IPS-15b (cell line): ENCODE data around the gene CUX1.
"Not testable (repeated sequence)": the region's sequence is repeated elsewhere in the genome, so short reads cannot be mapped to it uniquely, and the experiment has no call there.

Source experiments
- H3K27me3 ChIP-seq: one replicate; pipeline ENCODE4 v1.6.1; 2013; ENCODE audit warnings: low read length; ENCODE audit not compliant: control insufficient read depth, insufficient read depth
- H3K36me3 ChIP-seq: one replicate; pipeline ENCODE4 v1.6.1; 2013; ENCODE audit warnings: low read length; ENCODE audit not compliant: control insufficient read depth, insufficient read depth
- H3K4me1 ChIP-seq: one replicate; pipeline ENCODE4 v1.6.1; 2013; ENCODE audit warnings: mild to moderate bottlenecking, low read length; ENCODE audit not compliant: control insufficient read depth, insufficient read depth
- H3K4me3 ChIP-seq: one replicate; pipeline ENCODE4 v1.5.1; 2013; ENCODE audit warnings: low read depth, low read length
- H3K9ac ChIP-seq: one replicate; pipeline ENCODE4 v1.6.1; 2013; ENCODE audit warnings: low read depth, mild to moderate bottlenecking, low read length
- H3K9me3 ChIP-seq: one replicate; pipeline ENCODE4 v1.6.1; 2013; ENCODE audit warnings: mild to moderate bottlenecking, low read length; ENCODE audit not compliant: control insufficient read depth, insufficient read depth

Gene CUX1

GRCh38 chr7:102039706-102040105 lies 222.3 kb downstream of the CUX1 start:
- Histone ChIP-seq H3K9me3 (no peaks in the 10 kb centered on the region), H3K9ac (no peak overlapping the region), H3K27me3 (no peaks in the 10 kb centered on the region), H3K4me3 (no peak overlapping the region), H3K4me1 (no peaks in the 10 kb centered on the region), H3K36me3 (no peaks in the 10 kb centered on the region)

- Histone ChIP-seq H3K9me3 (no peaks in the 10 kb centered on the region), H3K4me1 (no peaks in the 10 kb centered on the region), H3K27me3 (no peaks in the 10 kb centered on the region), H3K4me3 (no peak overlapping the region), H3K9ac (no peak overlapping the region), H3K36me3 (no peaks in the 10 kb centered on the region)
Observed at GRCh38 chr7:102040569-102040968, 223.1 kb downstream of the CUX1 start.

GRCh38 chr7:102042016-102042656 lies 224.7 kb downstream of the CUX1 start:
- Histone ChIP-seq H3K4me1 (no peaks in the 10 kb centered on the region), H3K9ac (no peak overlapping the region), H3K27me3 (no peaks in the 10 kb centered on the region), H3K4me3 (no peak overlapping the region), H3K9me3 (no peaks in the 10 kb centered on the region), H3K36me3 (no peaks in the 10 kb centered on the region)

- not testable (repeated sequence) for H3K36me3 ChIP-seq, H3K4me3 ChIP-seq, H3K4me1 ChIP-seq, H3K9ac ChIP-seq, H3K27me3 ChIP-seq, H3K9me3 ChIP-seq
Observed at GRCh38 chr7:102042796-102043195, 225.4 kb downstream of the CUX1 start.

GRCh38 chr7:102044641-102044983 lies 227.2 kb downstream of the CUX1 start:
- Histone ChIP-seq H3K36me3 (no peaks in the 10 kb centered on the region), H3K9ac (no peak overlapping the region), H3K9me3 (no peaks in the 10 kb centered on the region), H3K27me3 (no peaks in the 10 kb centered on the region), H3K4me1 (no peaks in the 10 kb centered on the region), H3K4me3 (no peak overlapping the region)

- no peaks in the 10 kb centered on the region for H3K4me1 ChIP-seq
- H3K9me3 ChIP-seq, result no peaks in the 10 kb centered on the region
- H3K36me3 ChIP-seq, result no peaks in the 10 kb centered on the region
- H3K27me3 ChIP-seq, result no peaks in the 10 kb centered on the region
- H3K9ac ChIP-seq, result no peak overlapping the region
- no peak overlapping the region for H3K4me3 ChIP-seq
Observed at GRCh38 chr7:102044984-102045673, 227.7 kb downstream of the CUX1 start.

- H3K27me3 ChIP-seq, result no peaks in the 10 kb centered on the region
- no peaks in the 10 kb centered on the region for H3K9me3 ChIP-seq
- H3K9ac ChIP-seq, result no peak overlapping the region
- no peak overlapping the region for H3K4me3 ChIP-seq
- H3K36me3 ChIP-seq, result no peaks in the 10 kb centered on the region
- H3K4me1 ChIP-seq, result no peaks in the 10 kb centered on the region
Observed at GRCh38 chr7:102045681-102046372, 228.4 kb downstream of the CUX1 start.

GRCh38 chr7:102046373-102047117 lies 229.1 kb downstream of the CUX1 start:
- Histone ChIP-seq H3K9ac (no peak overlapping the region), H3K4me3 (no peak overlapping the region), H3K4me1 (no peaks in the 10 kb centered on the region), H3K27me3 (no peaks in the 10 kb centered on the region), H3K9me3 (no peaks in the 10 kb centered on the region), H3K36me3 (no peaks in the 10 kb centered on the region)

- H3K36me3 ChIP-seq, result no peaks in the 10 kb centered on the region
- no peaks in the 10 kb centered on the region for H3K9me3 ChIP-seq
- no peak overlapping the region for H3K9ac ChIP-seq
- H3K4me3 ChIP-seq, result no peak overlapping the region
- H3K27me3 ChIP-seq, result no peaks in the 10 kb centered on the region
- no peaks in the 10 kb centered on the region for H3K4me1 ChIP-seq
Observed at GRCh38 chr7:102047167-102047566, 229.7 kb downstream of the CUX1 start.

GRCh38 chr7:102049765-102050164 lies 232.3 kb downstream of the CUX1 start:
- no peaks in the 10 kb centered on the region for H3K9me3 ChIP-seq
- H3K36me3 ChIP-seq, result no peaks in the 10 kb centered on the region

GRCh38 chr7:102050864-102051460 lies 233.5 kb downstream of the CUX1 start:
- no peak overlapping the region for H3K4me3 ChIP-seq
- no peaks in the 10 kb centered on the region for H3K9me3 ChIP-seq
- H3K4me1 ChIP-seq, result no peaks in the 10 kb centered on the region
- H3K36me3 ChIP-seq, result no peaks in the 10 kb centered on the region
- no peaks in the 10 kb centered on the region for H3K27me3 ChIP-seq
- H3K9ac ChIP-seq, result no peak overlapping the region

More at GRCh38 chr7:102049765-102050164, 232.3 kb downstream of the CUX1 start:
- H3K4me3 ChIP-seq, result no peak overlapping the region
- no peaks in the 10 kb centered on the region for H3K4me1 ChIP-seq
- H3K9ac ChIP-seq, result no peak overlapping the region
- H3K27me3 ChIP-seq, result no peaks in the 10 kb centered on the region
